Calu3 (cell line): ENCODE data around the gene PPP1R13L. TPM values are rescaled to one million over a fixed set of nuclear protein-coding genes. Genes with fewer than 3 reads are reported as not detected.

Experiments
- BruUV-seq: library from RNA; stranded (reverse); fragments of 400-500 nt; replicated peaks from 2 replicates; lab custom pipeline; 2021; lab: Mats Ljungman, UMichigan
- CTCF ChIA-PET: fragments of 300-600 bp; sonication (Branson Sonifier 250); formaldehyde crosslinking; loops from one replicate; lab custom pipeline; 2022; ENCODE audit warnings: antibody characterized with exemption; lab: Charles Lee
- DNase-seq: peaks from one replicate; pipeline ENCODE4 v3.0.0; 2022
- H3K27ac Mint-ChIP-seq: one replicate; pipeline ENCODE4 v1.8.0; 2022; ENCODE audit warnings: mixed read lengths; ENCODE audit not compliant: unreplicated experiment
- H3K27me3 Mint-ChIP-seq: one replicate; pipeline ENCODE4 v1.8.0; 2022; ENCODE audit warnings: mixed read lengths; ENCODE audit not compliant: unreplicated experiment
- H3K36me3 Mint-ChIP-seq: one replicate; pipeline ENCODE4 v1.8.0; 2022; ENCODE audit warnings: mild to moderate bottlenecking, moderate library complexity, mixed read lengths; ENCODE audit not compliant: insufficient read depth, unreplicated experiment
- H3K4me1 Mint-ChIP-seq: one replicate; pipeline ENCODE4 v1.8.0; 2022; ENCODE audit warnings: mild to moderate bottlenecking, low read depth, mixed read lengths; ENCODE audit not compliant: unreplicated experiment
- H3K4me3 Mint-ChIP-seq: one replicate; pipeline ENCODE4 v1.8.0; 2022; ENCODE audit warnings: mild to moderate bottlenecking, low read depth, moderate library complexity, mixed read lengths; ENCODE audit not compliant: unreplicated experiment
- H3K9me3 Mint-ChIP-seq: one replicate; pipeline ENCODE4 v1.8.0; 2022; ENCODE audit warnings: low read depth, mixed read lengths; ENCODE audit not compliant: unreplicated experiment
- CTCF ChIP-seq: fragments of 200-600 bp; IDR thresholded peaks from one replicate; pipeline ENCODE4 v1.8.0; 2022; ENCODE audit warnings: antibody characterized with exemption; ENCODE audit not compliant: unreplicated experiment
- intact Hi-C: fragments of 100-400 bp; cut with micrococcal nuclease; formaldehyde crosslinking; loops from one replicate; pipeline ENCODE4 v1.10.0; 2022; ENCODE audit not compliant: unreplicated experiment
- total RNA-seq: library from RNA; stranded (reverse); gene quantifications from 2 replicates; pipeline ENCODE4 v1.2.3, GENCODE V29; 2022

Gene PPP1R13L
- total RNA-seq, 1 experiment from 2014 or later: 135 TPM

GRCh38 chr19:45352471-45352870, 52.4 kb downstream of the PPP1R13L start:
- Mint-ChIP-seq H3K27me3 (no peaks in the 10 kb centered on the region), H3K4me1 (no peaks in the 10 kb centered on the region), H3K4me3 (no peak overlapping the region), H3K9me3 (no peaks in the 10 kb centered on the region), H3K36me3 (peaks cover 52% of the 10 kb centered on the region), H3K27ac (no peak overlapping the region)
- no peak for TF ChIP-seq CTCF
- no peak for DNase-seq
- intact Hi-C loops: no loop called here
- BruUV-seq: no TSS peak
- CTCF ChIA-PET: no interaction called here

- intact Hi-C loops: no loop called here
- BruUV-seq: no TSS peak
- Mint-ChIP-seq H3K27ac (no peak overlapping the region), H3K27me3 (no peaks in the 10 kb centered on the region), H3K36me3 (peaks cover 48% of the 10 kb centered on the region), H3K4me1 (no peaks in the 10 kb centered on the region), H3K9me3 (no peaks in the 10 kb centered on the region), H3K4me3 (no peak overlapping the region)
- TF ChIP-seq CTCF: no peak
- CTCF ChIA-PET: no interaction called here
- DNase-seq: no peak
Measured at GRCh38 chr19:45352062-45352461, 52.8 kb downstream of the PPP1R13L start.

DNA sequence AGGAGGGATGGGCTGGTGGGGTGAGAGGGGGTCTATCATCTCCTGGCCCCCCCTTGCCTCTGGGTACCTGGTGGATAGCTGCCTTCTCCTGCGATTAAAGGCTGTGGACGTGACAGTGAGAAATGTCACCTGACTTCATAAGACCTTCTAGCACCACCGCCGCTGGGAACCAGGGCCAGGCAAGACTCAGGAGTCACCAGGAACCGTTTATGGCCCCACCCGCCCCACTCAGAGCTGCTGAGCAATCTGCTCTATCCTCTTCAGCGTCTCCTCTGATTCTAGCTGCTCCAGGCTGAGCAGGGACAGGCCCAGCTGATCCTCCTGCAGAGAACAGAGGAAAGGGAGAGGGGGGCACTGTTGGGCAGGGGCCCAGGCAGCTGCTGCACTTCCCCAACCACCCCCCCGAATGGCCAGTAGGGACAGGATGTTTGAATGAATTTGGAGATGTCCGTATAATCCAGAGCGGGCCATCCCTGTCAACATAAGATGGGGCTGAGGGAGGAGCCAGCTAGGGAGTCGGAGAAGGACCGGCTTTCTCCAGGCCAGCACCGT, 53.4 kb downstream of the PPP1R13L start:
- H3K9me3 Mint-ChIP-seq: no peaks in the 10 kb centered on the region
- H3K4me3 Mint-ChIP-seq: no peak overlapping the region
- H3K36me3 Mint-ChIP-seq: peaks cover 45% of the 10 kb centered on the region
- CTCF ChIA-PET: no interaction called here
- H3K27me3 Mint-ChIP-seq: no peaks in the 10 kb centered on the region
- H3K4me1 Mint-ChIP-seq: no peaks in the 10 kb centered on the region
- intact Hi-C loops: no loop called here
- no peak for TF ChIP-seq CTCF
- no peak overlapping the region for H3K27ac Mint-ChIP-seq
- DNase-seq: no peak
- no TSS peak for BruUV-seq

GRCh38 chr19:45350477-45351058, 54.3 kb downstream of the PPP1R13L start:
- intact Hi-C loops: no loop called here
- H3K27ac Mint-ChIP-seq: no peak overlapping the region
- CTCF ChIA-PET: interaction anchor here (1.0 kb wide), 1 partner anchor 12 kb away, joined by 6 read pairs; no protein-coding TSS in a partner anchor
- H3K4me1 Mint-ChIP-seq: no peaks in the 10 kb centered on the region
- no TSS peak for BruUV-seq
- no peak for TF ChIP-seq CTCF
- no peaks in the 10 kb centered on the region for H3K9me3 Mint-ChIP-seq
- peaks cover 44% of the 10 kb centered on the region for H3K36me3 Mint-ChIP-seq
- no peak for DNase-seq
- H3K27me3 Mint-ChIP-seq: no peaks in the 10 kb centered on the region
- no peak overlapping the region for H3K4me3 Mint-ChIP-seq
